Epithelial cell of esophagus (primary cell): ENCODE measurements around the gene ATF4.

ENCODE experiments used
- DNase-seq: peaks from one replicate; pipeline ENCODE4 v3.0.0; 2010; ENCODE audit warnings: low read depth
- H3K4me3 ChIP-seq: 2 replicates; pipeline ENCODE4 v1.5.1; 2011; ENCODE audit warnings: mild to moderate bottlenecking, low read length, control low read depth
- TF ChIP-seq, protein P1 (sequence below): IDR thresholded peaks from 2 replicates; pipeline ENCODE4 v1.5.1; 2011; ENCODE audit warnings: low read depth, mild to moderate bottlenecking, low read length, control low read depth, inconsistent platforms; ENCODE audit not compliant: insufficient read depth; ENCODE audit errors: missing control alignments

ATF4 gene

DNA sequence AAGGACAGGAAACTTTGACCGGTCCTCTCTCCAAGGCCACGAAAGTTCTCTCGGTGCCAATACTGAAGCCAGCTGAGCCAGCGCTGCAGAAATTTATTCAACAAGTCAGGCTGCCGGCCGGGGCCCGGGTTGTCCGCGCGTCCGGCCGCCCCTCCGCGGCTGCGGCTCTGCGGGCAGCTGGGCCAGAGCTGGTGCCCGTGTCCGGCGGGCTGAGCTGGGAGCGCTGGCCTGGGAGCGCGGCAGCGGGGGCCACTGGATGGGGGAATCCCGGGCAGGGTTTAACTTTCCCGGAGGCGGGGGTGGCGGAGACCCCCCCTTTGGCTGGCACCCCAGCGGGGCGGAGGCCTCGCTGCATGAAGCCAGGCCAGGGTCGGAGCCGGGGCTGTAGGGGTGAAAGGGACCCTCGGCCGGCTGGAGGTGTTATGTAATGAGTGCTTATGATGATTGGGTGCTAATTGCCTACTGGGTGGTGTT lies 37.9 kb downstream of the ATF4 start:
- TF ChIP-seq, protein P1, sequence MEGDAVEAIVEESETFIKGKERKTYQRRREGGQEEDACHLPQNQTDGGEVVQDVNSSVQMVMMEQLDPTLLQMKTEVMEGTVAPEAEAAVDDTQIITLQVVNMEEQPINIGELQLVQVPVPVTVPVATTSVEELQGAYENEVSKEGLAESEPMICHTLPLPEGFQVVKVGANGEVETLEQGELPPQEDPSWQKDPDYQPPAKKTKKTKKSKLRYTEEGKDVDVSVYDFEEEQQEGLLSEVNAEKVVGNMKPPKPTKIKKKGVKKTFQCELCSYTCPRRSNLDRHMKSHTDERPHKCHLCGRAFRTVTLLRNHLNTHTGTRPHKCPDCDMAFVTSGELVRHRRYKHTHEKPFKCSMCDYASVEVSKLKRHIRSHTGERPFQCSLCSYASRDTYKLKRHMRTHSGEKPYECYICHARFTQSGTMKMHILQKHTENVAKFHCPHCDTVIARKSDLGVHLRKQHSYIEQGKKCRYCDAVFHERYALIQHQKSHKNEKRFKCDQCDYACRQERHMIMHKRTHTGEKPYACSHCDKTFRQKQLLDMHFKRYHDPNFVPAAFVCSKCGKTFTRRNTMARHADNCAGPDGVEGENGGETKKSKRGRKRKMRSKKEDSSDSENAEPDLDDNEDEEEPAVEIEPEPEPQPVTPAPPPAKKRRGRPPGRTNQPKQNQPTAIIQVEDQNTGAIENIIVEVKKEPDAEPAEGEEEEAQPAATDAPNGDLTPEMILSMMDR, result no peak
- no peak for DNase-seq
- H3K4me3 ChIP-seq, result no peak overlapping the region

GRCh38 chr22:39558950-39559349 lies 38.6 kb downstream of the ATF4 start:
- TF ChIP-seq, protein P1, result no peak
- H3K4me3 ChIP-seq, result no peak overlapping the region
- no peak for DNase-seq

DNA sequence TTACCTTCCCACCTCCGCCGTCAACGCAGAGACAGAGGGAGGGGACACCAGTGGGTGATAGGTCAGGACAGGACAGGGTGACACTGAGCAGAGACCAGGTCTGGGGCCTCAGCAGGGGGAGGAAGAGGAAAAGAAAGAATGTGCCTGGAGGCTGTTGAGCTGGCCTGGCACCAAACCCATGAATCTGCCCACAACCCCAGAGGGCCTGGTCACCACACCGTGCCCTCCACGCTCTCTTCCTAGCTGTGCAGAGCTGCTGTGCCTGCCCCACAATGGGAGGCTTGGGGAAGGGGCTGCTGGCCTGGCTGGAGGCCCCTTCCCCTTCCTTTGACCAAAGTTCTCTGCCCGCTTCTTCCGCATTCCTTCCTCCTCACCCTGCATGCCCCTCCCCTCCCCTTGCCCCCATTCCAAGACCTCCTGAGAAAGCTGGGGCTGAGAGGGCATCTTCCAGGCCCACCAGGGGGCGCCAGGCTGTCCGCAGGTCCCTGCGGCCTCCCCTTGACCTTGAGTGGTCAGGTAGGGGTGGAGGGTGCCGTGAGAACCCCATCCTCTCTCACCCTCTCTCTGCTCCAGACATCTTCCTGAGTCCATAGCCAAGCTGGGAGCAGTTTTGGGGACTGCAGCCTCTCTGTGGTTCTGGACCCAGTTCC lies 39.2 kb downstream of the ATF4 start:
- TF ChIP-seq, protein P1, result peak; percentile 47
- no peak for DNase-seq
- H3K4me3 ChIP-seq, result no peak overlapping the region

DNA sequence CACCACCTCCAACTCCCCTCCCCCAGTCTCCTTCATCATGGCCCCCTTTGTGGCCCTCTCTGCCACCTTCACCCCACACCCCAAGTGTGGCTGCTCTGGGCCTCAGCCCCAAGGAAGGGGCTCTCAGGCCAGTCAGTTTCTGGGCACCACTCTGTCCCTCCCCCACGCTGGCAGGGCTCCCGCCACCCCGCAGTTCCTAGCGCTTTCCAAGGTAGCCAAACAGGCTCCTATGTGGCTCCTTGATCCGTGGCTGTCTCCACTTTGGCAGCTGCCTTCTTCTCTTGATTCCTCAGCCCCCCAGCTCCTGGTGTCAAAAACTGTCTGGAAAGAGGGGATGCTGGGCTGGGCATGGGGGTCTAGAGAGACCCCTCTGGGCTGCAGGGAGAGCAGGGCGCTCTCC lies 39.8 kb downstream of the ATF4 start:
- no peak for DNase-seq
- TF ChIP-seq, protein P1, result no peak
- no peak overlapping the region for H3K4me3 ChIP-seq

DNA sequence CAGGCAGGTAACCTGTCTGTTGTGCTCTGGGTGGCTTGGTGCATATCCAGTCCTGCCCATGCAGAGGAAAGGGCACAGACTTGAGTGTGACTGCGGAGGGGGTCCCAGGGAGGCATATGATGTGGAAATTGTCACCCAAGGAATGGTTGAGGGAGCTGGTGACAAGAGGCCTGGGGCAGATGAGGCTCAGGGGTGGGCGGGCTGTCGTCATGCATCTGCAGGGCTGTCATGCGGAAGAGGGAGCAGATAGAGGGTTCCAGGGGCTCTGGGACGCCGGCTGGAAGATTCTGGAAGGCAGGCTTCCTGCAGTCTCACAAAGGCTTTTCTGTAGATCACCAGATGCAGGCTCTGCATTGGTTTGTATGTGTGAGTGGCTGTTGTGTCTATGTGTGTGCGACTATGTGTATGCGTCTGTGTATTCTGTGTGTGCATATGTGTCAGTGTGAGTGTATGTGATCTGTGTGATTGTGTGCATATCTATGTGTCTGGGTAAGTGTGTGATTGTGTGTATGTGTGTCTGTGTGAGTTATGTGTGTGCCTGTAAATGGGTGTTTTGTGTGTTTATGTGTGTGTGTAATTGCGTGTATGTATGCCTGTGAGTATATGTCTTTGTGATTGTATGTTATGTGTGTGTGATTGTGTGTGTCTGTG lies 42.6 kb downstream of the ATF4 start:
- TF ChIP-seq, protein P1, result no peak
- H3K4me3 ChIP-seq, result no peak overlapping the region
- DNase-seq, result no peak

DNA sequence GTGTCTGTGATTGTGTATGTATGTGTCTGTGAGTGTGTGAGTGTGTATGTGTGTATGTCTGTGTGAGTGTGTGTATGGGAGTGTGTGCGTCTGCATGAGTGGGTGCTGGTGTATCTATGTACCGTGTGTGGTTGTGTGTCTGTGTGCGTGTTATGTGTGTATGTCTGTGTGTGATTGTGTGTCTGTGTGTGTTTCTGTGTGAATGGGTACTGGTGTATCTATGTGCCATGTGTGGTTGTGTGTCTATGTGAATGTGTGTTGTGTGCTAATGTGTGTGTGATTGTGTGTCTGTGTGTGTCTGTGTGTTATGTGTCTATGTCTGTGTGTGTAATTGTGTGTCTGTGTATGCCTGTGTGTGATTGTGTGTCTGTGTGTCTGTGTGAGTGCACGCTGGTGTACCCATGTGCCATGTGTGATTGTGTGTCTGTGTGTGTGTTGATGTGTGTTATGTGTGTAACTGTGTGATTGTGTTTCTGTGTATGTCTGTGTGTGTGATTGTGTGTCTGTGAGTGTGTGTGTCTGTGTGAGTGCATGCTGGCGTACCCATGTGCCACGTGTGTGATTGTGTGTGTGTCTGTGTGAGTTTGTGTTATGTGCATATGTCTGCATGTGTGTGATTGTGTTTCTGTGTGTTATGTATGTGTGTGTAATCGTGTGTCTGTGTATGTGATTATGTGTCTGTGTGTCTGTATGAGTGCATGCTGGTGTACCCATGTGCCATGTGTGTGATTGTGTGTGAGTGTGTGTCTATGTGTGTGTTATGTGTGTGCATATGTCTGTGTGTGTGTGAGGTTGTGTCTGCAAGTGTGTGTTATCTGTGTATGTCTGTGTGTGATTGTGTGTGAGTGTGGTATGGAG lies 43.4 kb downstream of the ATF4 start:
- H3K4me3 ChIP-seq, result no peak overlapping the region
- no peak for DNase-seq
- TF ChIP-seq, protein P1, result no peak
